ENCODE data around the gene MTCL1. TPM values are rescaled to one million over a fixed set of nuclear protein-coding genes. Genes with fewer than 3 reads are reported as not detected.

The MTCL1 gene
- polyA plus RNA-seq, 3 donors, result not detected

GRCh38 chr18:8750954-8751415 lies 45.6 kb downstream of the MTCL1 start:
- H3K36me3 ChIP-seq (replicated peaks in 1 of 2; ENCODE audit: control insufficient read depth in 1 of 2, insufficient read depth in 2 of 2, low read length in 2 of 2), result no peaks in the 10 kb centered on the region
- no peaks in the 10 kb centered on the region for H4K20me1 ChIP-seq (ENCODE audit: insufficient read depth, low read length)
- H3K9me3 Mint-ChIP-seq, result peaks cover 0 to 2% (median 0%) of the 10 kb centered on the region in 7 donors
- no peak overlapping the region for H3K4me2 ChIP-seq (replicated peaks; ENCODE audit: extremely low read depth, low read length, poor library complexity, severe bottlenecking)
- H3K4me1 ChIP-seq (ENCODE audit: control insufficient read depth in 1 of 2, insufficient read depth in 2 of 2, low read length in 2 of 2), result peaks cover 0 to 3% of the 10 kb centered on the region in 2 donors
- H3K9ac ChIP-seq (ENCODE audit: insufficient read depth, low read length, poor library complexity, severe bottlenecking), result no peak overlapping the region
- intact Hi-C loops (cut with micrococcal nuclease), result no loop called here
- no peak for DNase-seq
- no peak overlapping the region for H3K27ac ChIP-seq (ENCODE audit: low read depth in 1 of 2, low read length in 2 of 2)
- H3K4me1 Mint-ChIP-seq, result peaks cover 2% of the 10 kb centered on the region
- WGBS (ENCODE audit: insufficient coverage), result 63% methylated on average over 4 of the region's 8 CpGs
- H3K9me3 ChIP-seq (replicated peaks in 1 of 2; ENCODE audit: control insufficient read depth in 1 of 2, insufficient read depth in 1 of 2, low read length in 2 of 2), result no peaks in the 10 kb centered on the region
- H3K36me3 Mint-ChIP-seq, result no peaks in the 10 kb centered on the region
- H2AFZ ChIP-seq (ENCODE audit: insufficient read depth, low read depth, low read length, poor library complexity, severe bottlenecking), result no peak overlapping the region
- no peaks in the 10 kb centered on the region for H3K27me3 ChIP-seq (ENCODE audit: control insufficient read depth in 2 of 2, insufficient read depth in 2 of 2, low read length in 2 of 2)
- no peaks in the 10 kb centered on the region for H3K79me2 ChIP-seq (ENCODE audit: insufficient read depth, low read length)
- no peak overlapping the region for H3K4me3 Mint-ChIP-seq
- no peak for TF ChIP-seq CTCF (IDR thresholded peaks at IDR 0.05)
- peaks cover 0 to 4% (median 0%) of the 10 kb centered on the region in 3 donors for H3K27me3 Mint-ChIP-seq (ENCODE audit: low read depth in 3 of 3)
- peak overlapping the region in 1 of 7 donors; percentile 17 for H3K27ac Mint-ChIP-seq
- H3K4me3 ChIP-seq (replicated peaks in 1 of 3; ENCODE audit: low read depth in 2 of 3, low read length in 3 of 3), result no peak overlapping the region

GRCh38 chr18:8751692-8752091 lies 46.3 kb downstream of the MTCL1 start:
- Histone ChIP-seq H4K20me1 (ENCODE audit: insufficient read depth, low read length) (no peaks in the 10 kb centered on the region), H3K79me2 (ENCODE audit: insufficient read depth, low read length) (no peaks in the 10 kb centered on the region), H2AFZ (ENCODE audit: insufficient read depth, low read depth, low read length, poor library complexity, severe bottlenecking) (no peak overlapping the region), H3K27me3 (ENCODE audit: control insufficient read depth in 2 of 2, insufficient read depth in 2 of 2, low read length in 2 of 2) (no peaks in the 10 kb centered on the region), H3K4me2 (replicated peaks; ENCODE audit: extremely low read depth, low read length, poor library complexity, severe bottlenecking) (no peak overlapping the region), H3K4me1 (ENCODE audit: control insufficient read depth in 1 of 2, insufficient read depth in 2 of 2, low read length in 2 of 2) (peaks cover 0 to 3% of the 10 kb centered on the region in 2 donors), H3K36me3 (replicated peaks in 1 of 2; ENCODE audit: control insufficient read depth in 1 of 2, insufficient read depth in 2 of 2, low read length in 2 of 2) (no peaks in the 10 kb centered on the region), H3K9ac (ENCODE audit: insufficient read depth, low read length, poor library complexity, severe bottlenecking) (no peak overlapping the region), H3K9me3 (replicated peaks in 1 of 2; ENCODE audit: control insufficient read depth in 1 of 2, insufficient read depth in 1 of 2, low read length in 2 of 2) (no peaks in the 10 kb centered on the region), H3K4me3 (replicated peaks in 1 of 3; ENCODE audit: low read depth in 2 of 3, low read length in 3 of 3) (no peak overlapping the region), H3K27ac (ENCODE audit: low read depth in 1 of 2, low read length in 2 of 2) (no peak overlapping the region)
- 91% methylated on average over 9 of the region's 9 CpGs for WGBS (ENCODE audit: insufficient coverage)
- TF ChIP-seq CTCF (IDR thresholded peaks at IDR 0.05), result no peak
- intact Hi-C loops (cut with micrococcal nuclease), result no loop called here
- Mint-ChIP-seq H3K9me3 (peaks cover 0 to 2% (median 0%) of the 10 kb centered on the region in 7 donors), H3K4me1 (no peaks in the 10 kb centered on the region), H3K27ac (no peak overlapping the region), H3K4me3 (no peak overlapping the region), H3K36me3 (no peaks in the 10 kb centered on the region), H3K27me3 (ENCODE audit: low read depth in 3 of 3) (peaks cover 0 to 4% (median 0%) of the 10 kb centered on the region in 3 donors)
- DNase-seq, result no peak
